Astrocyte (in vitro differentiated cells and primary cell): ENCODE measurements around the gene FLT3.

ENCODE experiments used
- CTCF ChIP-seq: IDR thresholded peaks from 2 replicates; pipeline ENCODE4 v1.5.1; 2011; ENCODE audit warnings: low read depth, mild to moderate bottlenecking, inconsistent platforms, low read length, moderate library complexity; ENCODE audit not compliant: insufficient read depth
- EZH2 ChIP-seq: IDR thresholded peaks from 2 replicates; pipeline ENCODE4 v1.6.1; 2012; ENCODE audit warnings: mild to moderate bottlenecking, low read length, inconsistent platforms; ENCODE audit not compliant: insufficient read depth

DNA sequence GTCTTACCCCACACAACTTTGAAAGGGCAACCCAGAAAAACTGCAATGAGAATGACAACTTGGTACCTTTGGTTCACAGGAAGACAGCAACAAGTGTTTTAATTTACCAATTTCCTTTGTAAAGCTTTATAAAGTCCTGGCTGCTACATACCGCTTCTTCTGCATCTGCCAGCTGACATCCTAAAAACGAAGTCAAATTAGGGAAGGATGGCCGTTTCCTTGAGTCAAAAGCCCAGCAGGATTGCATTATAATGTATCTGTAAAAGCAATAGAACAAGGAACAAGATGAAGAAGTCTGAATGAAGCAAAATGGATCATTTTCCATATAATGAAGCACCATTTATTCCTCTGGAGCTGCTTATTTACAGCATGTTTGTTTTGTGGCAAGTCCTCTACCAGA lies 86.1 kb downstream of the FLT3 start:
- TF ChIP-seq EZH2 = no peak
- no peak for TF ChIP-seq CTCF
